GM12891 (cell line): ENCODE data around the gene FAXC.

ENCODE experiments used
- POLR2A ChIP-seq: IDR thresholded peaks from 2 replicates; pipeline ENCODE4 v1.6.1; 2011; ENCODE audit warnings: low read depth, low read length, control low read depth
- SPI1 ChIP-seq: IDR thresholded peaks from 2 replicates; pipeline ENCODE4 v1.6.1; 2011; ENCODE audit warnings: low read depth, low read length, control low read depth

DNA sequence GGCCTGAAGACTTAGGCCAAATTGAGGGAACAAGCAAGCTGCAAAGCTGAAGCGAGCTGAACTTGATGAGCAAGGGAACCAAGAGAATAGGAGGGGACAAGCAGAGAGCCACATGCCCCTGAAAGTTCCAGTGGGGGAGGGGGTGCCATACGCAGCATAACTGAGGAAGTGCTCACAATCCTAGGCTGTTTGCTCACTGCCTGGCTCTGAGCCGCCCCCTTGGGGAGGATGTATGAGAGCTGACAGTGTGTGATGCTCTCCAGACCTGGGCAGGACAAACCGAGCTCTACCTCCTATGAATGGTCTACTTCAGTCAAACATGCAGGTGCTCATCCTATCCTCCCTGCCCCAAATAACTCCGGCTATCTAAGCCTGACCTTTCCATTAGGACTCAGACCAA, 52.1 kb downstream of the FAXC start:
- TF ChIP-seq POLR2A (no peak), SPI1 (no peak)
